Body of pancreas (tissue), 4 donors: ENCODE results near the gene ARHGEF25.

ENCODE experiments used
- CTCF ChIP-seq, 7 experiments: fragments of 450-650 bp in 4 of 7; fragments of 200-600 bp in 3 of 7; sonication (generic) in 3 of 7; IDR thresholded peaks; one replicate each; pipeline ENCODE4 v1.5.1; 2016 to 2019; ENCODE audit warnings: antibody characterized with exemption in 7 of 7
- POLR2A ChIP-seq, 3 donors: fragments of 450-650 bp; IDR thresholded peaks; one replicate each; pipeline ENCODE4 v1.6.1; 2016; ENCODE audit warnings: antibody characterized with exemption in 3 of 3, mild to moderate bottlenecking in 2 of 3

- TF ChIP-seq CTCF (IDR thresholded peaks at IDR 0.05) (no peak), POLR2A (IDR thresholded peaks at IDR 0.05) (no peak)
Measured at GRCh38 chr12:57654042-57654441, 42.8 kb downstream of the ARHGEF25 start.
